HL-60 (cell line): ENCODE data around the gene ZAP70.

Experiments
- CTCF ChIP-seq: IDR thresholded peaks from one replicate; pipeline ENCODE4 v1.5.1; 2011; ENCODE audit warnings: low read length, control low read depth, inconsistent platforms; ENCODE audit not compliant: insufficient read depth
- POLR2AphosphoS5 ChIP-seq: IDR thresholded peaks from 2 replicates; pipeline ENCODE4 v1.6.1; 2012; ENCODE audit warnings: low read depth
- TF ChIP-seq, protein P1 (sequence below): IDR thresholded peaks from 2 replicates; pipeline ENCODE4 v1.6.1; 2012; ENCODE audit warnings: low read depth; ENCODE audit not compliant: insufficient replicate concordance

DNA sequence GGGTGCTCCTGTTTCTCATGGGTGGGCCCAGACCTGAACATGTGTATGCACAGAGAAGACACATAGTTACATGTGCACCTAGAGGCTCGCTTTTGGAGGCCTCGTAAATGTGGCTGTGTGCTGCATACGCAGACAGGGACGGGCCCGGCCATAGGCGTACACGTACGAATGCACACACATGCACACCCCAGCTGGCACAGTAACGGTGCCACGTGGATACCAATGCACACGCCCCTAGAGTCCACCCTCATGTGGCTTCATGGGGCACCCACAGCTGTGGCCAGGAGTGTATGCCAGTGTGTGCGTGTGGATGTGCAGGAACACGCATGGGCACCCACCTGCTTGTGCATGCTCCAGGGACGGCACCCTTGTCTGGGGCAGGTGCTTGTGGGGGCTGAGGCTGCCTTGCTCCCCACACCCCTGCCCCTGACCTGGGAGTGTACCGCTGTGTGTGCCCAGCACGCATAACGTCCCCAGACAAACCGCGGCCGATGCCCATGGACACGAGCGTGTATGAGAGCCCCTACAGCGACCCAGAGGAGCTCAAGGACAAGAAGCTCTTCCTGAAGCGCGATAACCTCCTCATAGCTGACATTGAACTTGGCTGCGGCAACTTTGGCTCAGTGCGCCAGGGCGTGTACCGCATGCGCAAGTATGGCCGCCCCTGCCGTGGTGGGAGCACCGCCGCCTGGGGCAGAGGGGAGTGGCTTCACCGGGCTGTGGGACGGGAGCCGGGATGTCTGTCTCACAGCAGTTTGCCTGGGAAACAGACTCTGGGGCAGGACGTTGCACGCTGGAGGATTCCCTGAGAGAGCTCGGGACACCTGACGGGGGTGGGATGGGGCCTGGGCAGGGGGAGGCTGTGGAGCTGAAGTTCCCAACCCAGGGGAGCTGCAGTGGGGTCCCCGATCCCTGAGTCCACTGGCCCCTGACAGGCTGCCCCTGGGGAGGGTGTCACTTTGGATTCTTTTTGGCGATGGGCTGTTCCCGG lies 21.0 kb downstream of the ZAP70 start:
- TF ChIP-seq CTCF: no peak
- TF ChIP-seq, protein P1, sequence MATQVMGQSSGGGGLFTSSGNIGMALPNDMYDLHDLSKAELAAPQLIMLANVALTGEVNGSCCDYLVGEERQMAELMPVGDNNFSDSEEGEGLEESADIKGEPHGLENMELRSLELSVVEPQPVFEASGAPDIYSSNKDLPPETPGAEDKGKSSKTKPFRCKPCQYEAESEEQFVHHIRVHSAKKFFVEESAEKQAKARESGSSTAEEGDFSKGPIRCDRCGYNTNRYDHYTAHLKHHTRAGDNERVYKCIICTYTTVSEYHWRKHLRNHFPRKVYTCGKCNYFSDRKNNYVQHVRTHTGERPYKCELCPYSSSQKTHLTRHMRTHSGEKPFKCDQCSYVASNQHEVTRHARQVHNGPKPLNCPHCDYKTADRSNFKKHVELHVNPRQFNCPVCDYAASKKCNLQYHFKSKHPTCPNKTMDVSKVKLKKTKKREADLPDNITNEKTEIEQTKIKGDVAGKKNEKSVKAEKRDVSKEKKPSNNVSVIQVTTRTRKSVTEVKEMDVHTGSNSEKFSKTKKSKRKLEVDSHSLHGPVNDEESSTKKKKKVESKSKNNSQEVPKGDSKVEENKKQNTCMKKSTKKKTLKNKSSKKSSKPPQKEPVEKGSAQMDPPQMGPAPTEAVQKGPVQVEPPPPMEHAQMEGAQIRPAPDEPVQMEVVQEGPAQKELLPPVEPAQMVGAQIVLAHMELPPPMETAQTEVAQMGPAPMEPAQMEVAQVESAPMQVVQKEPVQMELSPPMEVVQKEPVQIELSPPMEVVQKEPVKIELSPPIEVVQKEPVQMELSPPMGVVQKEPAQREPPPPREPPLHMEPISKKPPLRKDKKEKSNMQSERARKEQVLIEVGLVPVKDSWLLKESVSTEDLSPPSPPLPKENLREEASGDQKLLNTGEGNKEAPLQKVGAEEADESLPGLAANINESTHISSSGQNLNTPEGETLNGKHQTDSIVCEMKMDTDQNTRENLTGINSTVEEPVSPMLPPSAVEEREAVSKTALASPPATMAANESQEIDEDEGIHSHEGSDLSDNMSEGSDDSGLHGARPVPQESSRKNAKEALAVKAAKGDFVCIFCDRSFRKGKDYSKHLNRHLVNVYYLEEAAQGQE: no peak
- TF ChIP-seq POLR2AphosphoS5: no peak
